Measurements from ENCODE around the gene ASB5.

The ASB5 gene

DNA sequence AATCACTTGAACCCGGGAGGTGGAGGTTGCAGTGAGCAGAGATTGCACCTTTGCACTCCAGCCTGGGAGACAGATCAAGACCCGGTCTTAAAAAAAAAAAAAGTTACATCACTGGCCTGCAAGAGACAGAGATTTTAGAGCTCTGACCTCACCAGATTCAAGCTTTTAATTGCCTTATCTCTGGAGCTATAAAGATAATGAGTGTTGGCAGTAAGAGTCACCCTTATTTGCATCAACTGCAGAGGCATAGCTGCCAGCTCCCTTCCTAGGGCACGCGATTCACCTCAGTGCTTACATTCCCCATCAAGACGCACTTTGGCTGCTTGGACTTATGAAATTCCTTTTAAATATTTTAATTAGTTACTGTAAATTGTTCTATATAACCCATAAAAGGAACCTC lies 61.2 kb downstream of the ASB5 start (continued):
- TF ChIP-seq, protein P1, sequence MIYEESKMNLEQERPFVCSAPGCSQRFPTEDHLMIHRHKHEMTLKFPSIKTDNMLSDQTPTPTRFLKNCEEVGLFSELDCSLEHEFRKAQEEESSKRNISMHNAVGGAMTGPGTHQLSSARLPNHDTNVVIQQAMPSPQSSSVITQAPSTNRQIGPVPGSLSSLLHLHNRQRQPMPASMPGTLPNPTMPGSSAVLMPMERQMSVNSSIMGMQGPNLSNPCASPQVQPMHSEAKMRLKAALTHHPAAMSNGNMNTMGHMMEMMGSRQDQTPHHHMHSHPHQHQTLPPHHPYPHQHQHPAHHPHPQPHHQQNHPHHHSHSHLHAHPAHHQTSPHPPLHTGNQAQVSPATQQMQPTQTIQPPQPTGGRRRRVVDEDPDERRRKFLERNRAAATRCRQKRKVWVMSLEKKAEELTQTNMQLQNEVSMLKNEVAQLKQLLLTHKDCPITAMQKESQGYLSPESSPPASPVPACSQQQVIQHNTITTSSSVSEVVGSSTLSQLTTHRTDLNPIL (CRISPR knock-in tag; IDR thresholded peaks at IDR 0.05; ENCODE audit: low read depth): 0 out of 2 replicates have a peak, but pooled peaks have one; percentile 17
- TF ChIP-seq ZNF70 (CRISPR knock-in tag; IDR thresholded peaks at IDR 0.05): no peak
- no peak for TF ChIP-seq ZNF8 (CRISPR knock-in tag; IDR thresholded peaks at IDR 0.05)
- TF ChIP-seq GLIS3 (CRISPR knock-in tag; IDR thresholded peaks at IDR 0.05): no peak
- TF ChIP-seq RARB (CRISPR knock-in tag; IDR thresholded peaks at IDR 0.05): no peak
- TF ChIP-seq TOX (CRISPR knock-in tag; IDR thresholded peaks at IDR 0.05; ENCODE audit: borderline replicate concordance): no peak
- TF ChIP-seq ARNTL (CRISPR knock-in tag; IDR thresholded peaks at IDR 0.05; ENCODE audit: borderline replicate concordance, low read depth): no peak

GRCh38 chr4:176205299-176205698 lies 63.7 kb downstream of the ASB5 start:
- TF ChIP-seq PATZ1 (CRISPR knock-in tag; IDR thresholded peaks at IDR 0.05; ENCODE audit: borderline replicate concordance) (no peak), GLIS3 (CRISPR knock-in tag; IDR thresholded peaks at IDR 0.05) (no peak)
- TF ChIP-seq, protein P1 (CRISPR knock-in tag; IDR thresholded peaks at IDR 0.05; ENCODE audit: low read depth): no peak
- no peak for ATAC-seq

- TF ChIP-seq PATZ1 (CRISPR knock-in tag; IDR thresholded peaks at IDR 0.05; ENCODE audit: borderline replicate concordance) (no peak), TOX (CRISPR knock-in tag; IDR thresholded peaks at IDR 0.05; ENCODE audit: borderline replicate concordance) (no peak), OSR1 (CRISPR knock-in tag; IDR thresholded peaks at IDR 0.05) (no peak)
- no peak for ATAC-seq
These were observed 70.6 kb downstream of the ASB5 start for GRCh38 chr4:176198316-176198903.

DNA sequence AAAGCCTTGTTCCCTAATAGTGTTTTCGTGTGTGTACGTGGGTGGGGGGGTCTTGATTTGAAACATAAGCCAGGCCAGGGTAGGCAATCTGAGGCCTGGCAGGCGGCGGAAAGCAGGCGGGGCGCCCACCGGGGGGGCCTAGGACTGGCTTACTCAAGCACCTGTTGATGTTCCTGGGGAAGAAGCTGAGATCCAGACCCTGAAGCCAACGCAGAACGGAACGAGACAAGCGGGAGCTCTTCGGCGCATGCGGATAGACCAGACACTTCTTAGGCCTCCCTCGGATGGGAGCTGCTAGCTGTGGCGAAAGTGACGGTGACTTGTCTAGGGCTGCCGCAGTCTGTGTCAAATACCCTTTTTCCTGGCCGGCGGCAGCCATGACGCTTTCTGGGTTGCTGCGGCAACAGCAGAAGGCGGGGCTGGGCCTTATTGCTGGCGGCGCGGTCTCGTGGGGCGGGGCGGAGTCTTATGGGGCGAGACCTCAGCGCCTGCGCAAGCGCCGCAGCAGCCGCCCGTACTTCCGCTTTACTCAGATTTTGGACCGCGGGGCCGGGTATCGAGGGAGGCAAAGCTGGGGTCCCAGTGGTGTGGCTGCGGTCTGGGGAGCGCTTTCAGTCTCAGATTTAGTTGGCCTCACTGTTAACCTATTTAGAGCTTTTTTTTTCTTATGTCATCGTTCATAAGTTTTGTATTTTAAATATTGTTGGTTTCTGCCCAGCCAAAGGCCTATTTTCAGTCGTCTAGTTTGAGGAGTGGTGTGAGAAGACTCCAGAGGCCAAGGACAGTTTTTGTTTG lies 73.6 kb downstream of the ASB5 start, which contains the start of gene SPATA4:
SPATA4 (minus strand) TSS at position 402 of the 795 bp plus-strand sequence; CDS start at position 379, 23 bp downstream.
- TF ChIP-seq BACH2 (CRISPR knock-in tag; IDR thresholded peaks at IDR 0.05; ENCODE audit: borderline replicate concordance): 0 out of 2 replicates have a peak, but pooled peaks have one; percentile 13
- TF ChIP-seq POU6F1 (CRISPR knock-in tag; IDR thresholded peaks at IDR 0.05; ENCODE audit: borderline replicate concordance, low read depth): no peak
- ATAC-seq: peak; percentile 93

DNA sequence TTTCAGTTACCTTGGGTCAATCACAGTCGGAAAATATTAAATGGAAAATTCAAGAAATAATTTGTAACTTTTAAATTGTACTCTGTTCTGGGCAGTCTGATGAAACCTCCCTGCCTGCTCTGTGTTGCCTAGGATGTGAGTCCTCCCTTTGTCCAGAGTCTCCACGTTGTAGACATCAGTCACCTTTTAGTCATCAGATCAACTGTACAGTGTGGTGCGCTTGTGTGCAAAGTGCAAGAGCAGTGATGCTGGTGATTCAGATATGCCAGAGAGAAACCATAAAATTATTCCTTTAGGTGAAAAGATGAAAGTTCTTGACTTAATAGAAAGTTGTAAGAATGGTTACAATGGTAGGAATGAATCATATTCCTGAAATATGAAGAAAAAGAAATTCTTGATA lies 75.1 kb downstream of the ASB5 start:
- ATAC-seq: peak; percentile 60
- TF ChIP-seq ISL1 (CRISPR knock-in tag; IDR thresholded peaks at IDR 0.05) (no peak), OSR1 (CRISPR knock-in tag; IDR thresholded peaks at IDR 0.05) (no peak), TCF4 (CRISPR knock-in tag; IDR thresholded peaks at IDR 0.05; ENCODE audit: borderline replicate concordance) (no peak), ARNTL (CRISPR knock-in tag; IDR thresholded peaks at IDR 0.05; ENCODE audit: borderline replicate concordance, low read depth) (no peak), POU6F1 (CRISPR knock-in tag; IDR thresholded peaks at IDR 0.05; ENCODE audit: borderline replicate concordance, low read depth) (no peak), TSHZ2 (CRISPR knock-in tag; IDR thresholded peaks at IDR 0.05) (no peak)
